Spleen (tissue), 11 donors: Measurements from ENCODE around the gene PPDPF. TPM values are rescaled to one million over a fixed set of nuclear protein-coding genes. Genes with fewer than 3 reads are reported as not detected.
"Not testable (repeated sequence)": the region's sequence is repeated elsewhere in the genome, so short reads cannot be mapped to it uniquely, and the experiment has no call there.

Experiments used
- DNase-seq: peaks from one replicate; pipeline ENCODE4 v3.0.0-alpha.2; 2020
- H3K27ac ChIP-seq, 8 donors: fragments of 200-600 bp; sonication (generic) in 7 of 8; 1 replicate in 4 of 8; 2 replicates in 4 of 8; pipeline versions ENCODE4 v1.5.0 to v1.8.0; 2016 to 2021; ENCODE audit warnings: inconsistent platforms in 4 of 8, mild to moderate bottlenecking in 4 of 8, moderate library complexity in 1 of 8
- H3K27me3 ChIP-seq, 7 donors: fragments of 200-600 bp; sonication (generic) in 6 of 7; replicated peaks in 1 of 7; 1 replicate in 4 of 7; 2 replicates in 3 of 7; pipeline versions ENCODE4 v1.5.0 to v1.8.0; 2016 to 2021; ENCODE audit warnings: inconsistent platforms in 3 of 7, mild to moderate bottlenecking in 1 of 7
- H3K36me3 ChIP-seq, 6 donors: fragments of 200-600 bp; sonication (generic) in 5 of 6; 1 replicate in 4 of 6; 2 replicates in 2 of 6; pipeline versions ENCODE4 v1.5.0 to v1.8.0; 2016 to 2021; ENCODE audit warnings: inconsistent platforms in 2 of 6
- H3K4me1 ChIP-seq, 6 donors: fragments of 200-600 bp; sonication (generic) in 5 of 6; 1 replicate in 3 of 6; 2 replicates in 3 of 6; pipeline versions ENCODE4 v1.5.0 to v1.8.0; 2016 to 2021; ENCODE audit warnings: inconsistent platforms in 3 of 6
- H3K4me3 ChIP-seq, 8 donors: fragments of 200-600 bp; sonication (generic) in 7 of 8; 1 replicate in 4 of 8; 2 replicates in 4 of 8; pipeline versions ENCODE4 v1.5.0 to v1.8.0; 2016 to 2021; ENCODE audit warnings: inconsistent platforms in 4 of 8, mild to moderate bottlenecking in 4 of 8, moderate library complexity in 2 of 8
- H3K9me3 ChIP-seq, 8 donors: fragments of 200-600 bp; sonication (generic) in 7 of 8; 1 replicate in 4 of 8; 2 replicates in 4 of 8; pipeline versions ENCODE4 v1.5.0 to v1.8.0; 2016 to 2021; ENCODE audit warnings: inconsistent platforms in 4 of 8
- CTCF ChIP-seq, 11 experiments: fragments of 200-600 bp in 7 of 11; fragments of 450-650 bp in 4 of 11; sonication (generic) in 4 of 11; IDR thresholded peaks in 8 of 11; conservative IDR thresholded peaks in 3 of 11; 1 replicate in 7 of 11; 2 replicates in 4 of 11; pipeline versions ENCODE4 v1.4.0 to v1.8.0; 2016 to 2021; ENCODE audit warnings: antibody characterized with exemption in 11 of 11, inconsistent platforms in 4 of 11, mild to moderate bottlenecking in 1 of 11
- POLR2A ChIP-seq, 3 donors: fragments of 450-650 bp; IDR thresholded peaks; one replicate each; pipeline ENCODE4 v1.5.1; 2017; ENCODE audit warnings: antibody characterized with exemption in 3 of 3, mild to moderate bottlenecking in 1 of 3
- POLR2AphosphoS5 ChIP-seq, 3 donors: sonication (generic); formaldehyde crosslinking; IDR thresholded peaks; one replicate each; pipeline ENCODE4 v1.5.1; 2017; ENCODE audit warnings: antibody characterized with exemption in 3 of 3
- WGBS, 5 donors: extraction: QIAGEN DNeasy Blood & Tissue Kit in 3 of 5; methylation state at CpG; one replicate each; pipeline versions ENCODE4 v1.1.5 to v1.1.7; 2013 to 2018; 5-methylcytosine and 5-hydroxymethylcytosine counted together
- intact Hi-C: fragments of 100-400 bp; cut with DNase I; formaldehyde crosslinking; loops from one replicate; pipeline ENCODE4 v1.15.0; 2023; ENCODE audit warnings: low total_unique reads
- polyA plus RNA-seq, 3 donors: library from polyadenylated mRNA; stranded (reverse); fragments of 200-250 nt; gene quantifications; one replicate each; pipeline ENCODE4 v1.2.1, GENCODE V29; 2013
- total RNA-seq, 7 donors: library from RNA; depleted of rRNA in 3 of 7; stranded (reverse); fragments of >200 nt in 3 of 7; fragmentation: NEBNext Ultra II Directional in 4 of 7; extraction: Animal tissue kit (Norgen Biotek cat#: 25700) in 4 of 7; gene quantifications; one replicate each; pipeline versions ENCODE4 v1.1.0 to v1.2.1, GENCODE V29; 2016 to 2021
- donor health status: healthy with polysubstance abuse.
- donor health status: DM: no; HTN: no; CAD: no; lungs with moderate emphysema.
- donor health status: DM: no; HTN: no; CAD: no.
- donor health status: Bipolar disorder and iron deficiency.
- donor health status: healthy.
- donor health status: DM: no; HTN: no; CAD: no.
- donor health status: DM: yes; HTN: yes; CAD: no.

PPDPF gene
- total and polyA plus RNA-seq, 10 donors: 68.8 to 275 (median 124) TPM

GRCh38 chr20:63477061-63477616 lies 43.4 kb upstream of the PPDPF start:
- intact Hi-C loops: no loop called here
- no peak for TF ChIP-seq POLR2A (IDR thresholded peaks at IDR 0.05)
- TF ChIP-seq POLR2AphosphoS5 (IDR thresholded peaks at IDR 0.05): no peak
- no peak for TF ChIP-seq CTCF (IDR thresholded peaks at IDR 0.05 in 8 of 11, conservative IDR thresholded peaks at IDR 0.05 in 3 of 11)
- Histone ChIP-seq H3K4me1 (peaks cover 0 to 13% (median 2%) of the 10 kb centered on the region in 6 donors), H3K36me3 (no peaks in the 10 kb centered on the region), H3K9me3 (no peaks in the 10 kb centered on the region), H3K27ac (no peak overlapping the region), H3K27me3 (peaks cover 3 to 100% (median 79%) of the 10 kb centered on the region in 7 donors), H3K4me3 (no peak overlapping the region)
- WGBS, 5 donors: 35 to 42% (median 38%) methylated on average over 21 of the region's 21 CpGs
- no peak for DNase-seq

GRCh38 chr20:63477944-63478343 lies 42.6 kb upstream of the PPDPF start:
- peaks cover 0 to 14% (median 0%) of the 10 kb centered on the region in 6 donors for H3K4me1 ChIP-seq
- H3K4me3 ChIP-seq: no peak overlapping the region
- intact Hi-C loops: no loop called here
- peaks cover 3 to 100% (median 78%) of the 10 kb centered on the region in 7 donors for H3K27me3 ChIP-seq
- DNase-seq: no peak
- H3K36me3 ChIP-seq: no peaks in the 10 kb centered on the region
- no peaks in the 10 kb centered on the region for H3K9me3 ChIP-seq
- WGBS, 5 donors: 60 to 79% (median 63%) methylated on average over 17 of the region's 17 CpGs
- TF ChIP-seq POLR2AphosphoS5 (IDR thresholded peaks at IDR 0.05) (no peak), POLR2A (IDR thresholded peaks at IDR 0.05) (no peak), CTCF (IDR thresholded peaks at IDR 0.05 in 8 of 11, conservative IDR thresholded peaks at IDR 0.05 in 3 of 11) (no peak)
- H3K27ac ChIP-seq: no peak overlapping the region

GRCh38 chr20:63478346-63479302 lies 41.9 kb upstream of the PPDPF start:
- Histone ChIP-seq H3K36me3 (no peaks in the 10 kb centered on the region), H3K9me3 (no peaks in the 10 kb centered on the region), H3K4me3 (no peak overlapping the region), H3K4me1 (peaks cover 0 to 13% (median 0%) of the 10 kb centered on the region in 6 donors), H3K27me3 (peaks cover 0 to 100% (median 73%) of the 10 kb centered on the region in 7 donors), H3K27ac (no peak overlapping the region)
- WGBS, 5 donors: 83 to 86% (median 84%) methylated on average over 26 to 34 of the region's 34 CpGs
- intact Hi-C loops: no loop called here
- TF ChIP-seq POLR2A (IDR thresholded peaks at IDR 0.05): no peak
- no peak for TF ChIP-seq POLR2AphosphoS5 (IDR thresholded peaks at IDR 0.05)
- TF ChIP-seq CTCF (IDR thresholded peaks at IDR 0.05 in 8 of 11, conservative IDR thresholded peaks at IDR 0.05 in 3 of 11): no peak
- DNase-seq: no peak

DNA sequence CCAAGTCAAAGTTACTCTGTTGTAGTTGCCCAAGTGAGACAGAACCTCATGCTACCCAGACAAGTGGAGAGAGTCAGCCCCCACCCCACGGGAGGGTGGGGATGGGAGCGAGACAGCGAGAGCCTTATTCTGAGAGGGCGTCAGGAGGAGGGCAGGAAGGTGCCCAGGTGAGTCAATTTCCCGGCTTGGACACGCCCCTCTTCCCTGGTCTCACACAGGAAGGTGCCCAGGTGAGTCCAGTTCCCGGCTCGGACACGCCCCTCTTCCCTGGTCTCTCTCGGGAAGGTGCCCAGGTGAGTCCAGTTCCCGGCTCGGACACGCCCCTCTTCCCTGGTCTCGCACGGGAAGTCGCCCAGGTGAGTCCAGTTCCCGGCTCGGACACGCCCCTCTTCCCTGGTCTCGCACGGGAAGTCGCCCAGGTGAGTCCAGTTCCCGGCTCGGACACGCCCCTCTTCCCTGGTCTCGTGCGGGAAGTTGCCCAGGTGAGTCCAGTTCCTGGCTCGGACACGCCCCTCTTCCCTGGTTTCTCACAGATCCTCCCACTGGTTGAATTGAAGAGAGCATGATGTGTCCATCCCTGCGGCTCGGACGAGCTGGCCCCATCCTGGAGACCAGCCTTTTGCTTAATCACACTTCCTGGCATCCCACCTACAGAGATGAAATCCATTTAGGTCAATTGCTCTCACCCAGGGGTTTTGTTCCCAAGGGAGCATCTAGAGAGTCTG lies 40.7 kb upstream of the PPDPF start:
- H3K27ac ChIP-seq, H3K9me3 ChIP-seq, intact Hi-C loops, H3K4me1 ChIP-seq, H3K4me3 ChIP-seq, DNase-seq, H3K36me3 ChIP-seq: not testable (repeated sequence)
- WGBS, 5 donors: 63 to 72% (median 65%) methylated on average over 32 of the region's 32 CpGs
- peaks cover 0 to 100% (median 67%) of the 10 kb centered on the region in 7 donors for H3K27me3 ChIP-seq
